DOHH2 (cell line): ENCODE results near the gene RUFY4.

Experiments
- H3F3A ChIP-seq: fragments of 200-600 bp; sonication (generic), shearing (Covaris generic); 2 replicates; pipeline ENCODE4 v1.6.0; 2016; ENCODE audit warnings: antibody characterized with exemption, mild to moderate bottlenecking; ENCODE audit not compliant: control insufficient read depth, insufficient read depth
- H3K27ac ChIP-seq: fragments of 200-600 bp; sonication (generic); 2 replicates; pipeline ENCODE4 v1.5.1; 2014; ENCODE audit warnings: low read depth, mild to moderate bottlenecking, low read length, moderate library complexity
- H3K27me3 ChIP-seq: fragments of 200-600 bp; sonication (generic); 2 replicates; pipeline ENCODE4 v1.6.1; 2014; ENCODE audit warnings: mild to moderate bottlenecking, low read length, mixed read lengths; ENCODE audit not compliant: control insufficient read depth
- H3K36me3 ChIP-seq: fragments of 200-600 bp; sonication (generic); 2 replicates; pipeline ENCODE4 v1.6.1; 2014; ENCODE audit warnings: mild to moderate bottlenecking, low read length, moderate library complexity, mixed read lengths; ENCODE audit not compliant: control insufficient read depth
- H3K4me1 ChIP-seq: fragments of 200-600 bp; sonication (generic); 2 replicates; pipeline ENCODE4 v1.6.1; 2014; ENCODE audit warnings: mild to moderate bottlenecking, low read length, mixed read lengths; ENCODE audit not compliant: control insufficient read depth
- H3K4me2 ChIP-seq: fragments of 200-600 bp; sonication (generic); 2 replicates; pipeline ENCODE4 v1.6.0; 2014; ENCODE audit warnings: mild to moderate bottlenecking, low read length, moderate library complexity
- H3K4me3 ChIP-seq: fragments of 200-600 bp; sonication (generic); 2 replicates; pipeline ENCODE4 v1.5.1; 2014; ENCODE audit warnings: mild to moderate bottlenecking, low read length, mixed read lengths
- H3K79me2 ChIP-seq: fragments of 200-600 bp; sonication (generic); 2 replicates; pipeline ENCODE4 v1.6.1; 2014; ENCODE audit warnings: mild to moderate bottlenecking, low read length, mixed read lengths; ENCODE audit not compliant: control insufficient read depth
- H3K9me2 ChIP-seq: fragments of 200-600 bp; sonication (generic); replicated peaks from 2 replicates; pipeline ENCODE4 v1.6.1; 2014; ENCODE audit warnings: mild to moderate bottlenecking, low read length, mixed read lengths; ENCODE audit not compliant: control insufficient read depth
- H3K9me3 ChIP-seq: fragments of 200-600 bp; sonication (generic); 2 replicates; pipeline ENCODE4 v1.6.1; 2014; ENCODE audit warnings: antibody characterized with exemption, low read length, mixed read lengths; ENCODE audit not compliant: control insufficient read depth, insufficient read depth
- H4K20me1 ChIP-seq: fragments of 200-600 bp; sonication (generic); 2 replicates; pipeline ENCODE4 v1.6.0; 2014; ENCODE audit warnings: low read depth, mild to moderate bottlenecking, antibody characterized with exemption, low read length, moderate library complexity; ENCODE audit not compliant: control insufficient read depth, insufficient read depth
- CTCF ChIP-seq: fragments of 200-600 bp; sonication (generic); IDR thresholded peaks from one replicate; pipeline ENCODE4 v1.5.1; 2014; ENCODE audit warnings: antibody characterized with exemption, mild to moderate bottlenecking, low read depth, low read length; ENCODE audit not compliant: poor library complexity, severe bottlenecking
- EZH2phosphoT487 ChIP-seq: fragments of 200-600 bp; sonication (generic); IDR thresholded peaks from 2 replicates; pipeline ENCODE4 v1.6.1; 2017; ENCODE audit warnings: borderline replicate concordance, mild to moderate bottlenecking, antibody characterized with exemption, low read length, moderate library complexity, mixed read lengths

The RUFY4 gene

DNA sequence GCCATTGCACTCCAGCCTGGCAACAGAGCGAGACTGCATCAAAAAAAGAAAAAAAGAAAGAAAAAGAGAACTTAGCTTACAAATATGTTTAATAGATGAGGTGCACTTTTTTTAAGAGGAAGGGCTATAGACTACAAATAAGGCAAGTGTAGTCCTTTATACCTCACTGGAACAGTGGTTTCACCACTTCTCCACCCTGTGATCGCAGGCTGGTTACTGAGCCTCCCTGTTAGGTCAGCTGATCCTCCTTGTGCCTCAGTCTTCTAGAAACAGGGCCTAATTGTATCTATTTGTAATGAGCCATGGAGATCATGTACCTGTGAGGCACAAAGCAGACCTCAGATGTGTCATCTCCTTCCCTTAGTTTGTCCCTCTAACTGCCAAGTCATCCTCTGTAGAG is 61.3 kb downstream of the RUFY4 start:
- H3F3A ChIP-seq: no peaks in the 10 kb centered on the region
- H3K4me1 ChIP-seq: no peaks in the 10 kb centered on the region
- no peaks in the 10 kb centered on the region for H3K36me3 ChIP-seq
- H3K27ac ChIP-seq: no peak overlapping the region
- H3K9me2 ChIP-seq: no peaks in the 10 kb centered on the region
- no peaks in the 10 kb centered on the region for H3K9me3 ChIP-seq
- no peak overlapping the region for H3K4me3 ChIP-seq
- H4K20me1 ChIP-seq: no peaks in the 10 kb centered on the region; the same call in 1 of the 2 replicates
- H3K79me2 ChIP-seq: no peaks in the 10 kb centered on the region
- TF ChIP-seq CTCF (no peak), EZH2phosphoT487 (no peak)
- peaks cover 7% of the 10 kb centered on the region for H3K27me3 ChIP-seq
- H3K4me2 ChIP-seq: no peak overlapping the region

DNA sequence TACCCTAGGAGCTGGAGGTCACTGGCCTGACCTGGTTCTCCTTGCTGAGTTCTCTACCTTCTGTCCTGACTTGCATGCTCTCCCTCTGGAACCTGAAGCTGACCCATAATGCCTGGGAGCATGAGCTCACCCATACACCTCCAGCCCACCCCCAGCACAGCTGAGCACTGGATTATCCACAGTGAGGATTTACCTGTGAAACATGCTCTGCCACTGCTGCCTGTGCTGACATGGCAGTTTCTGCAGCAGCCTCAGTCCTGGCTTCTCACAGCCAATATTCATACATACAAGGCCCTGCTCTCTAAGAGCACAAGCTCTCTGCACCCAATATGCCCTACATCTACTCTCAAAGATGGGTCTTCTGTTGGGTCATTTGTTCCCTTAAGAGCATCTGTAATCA is 61.8 kb downstream of the RUFY4 start:
- Histone ChIP-seq H3K27ac (no peak overlapping the region), H4K20me1 (no peaks in the 10 kb centered on the region; the same call in 1 of the 2 replicates), H3K36me3 (no peaks in the 10 kb centered on the region), H3K27me3 (peaks cover 5% of the 10 kb centered on the region), H3K4me2 (no peak overlapping the region), H3K9me2 (no peaks in the 10 kb centered on the region), H3K4me1 (no peaks in the 10 kb centered on the region), H3K4me3 (no peak overlapping the region), H3K9me3 (no peaks in the 10 kb centered on the region), H3K79me2 (no peaks in the 10 kb centered on the region), H3F3A (no peaks in the 10 kb centered on the region)
- TF ChIP-seq CTCF (no peak), EZH2phosphoT487 (no peak)

DNA sequence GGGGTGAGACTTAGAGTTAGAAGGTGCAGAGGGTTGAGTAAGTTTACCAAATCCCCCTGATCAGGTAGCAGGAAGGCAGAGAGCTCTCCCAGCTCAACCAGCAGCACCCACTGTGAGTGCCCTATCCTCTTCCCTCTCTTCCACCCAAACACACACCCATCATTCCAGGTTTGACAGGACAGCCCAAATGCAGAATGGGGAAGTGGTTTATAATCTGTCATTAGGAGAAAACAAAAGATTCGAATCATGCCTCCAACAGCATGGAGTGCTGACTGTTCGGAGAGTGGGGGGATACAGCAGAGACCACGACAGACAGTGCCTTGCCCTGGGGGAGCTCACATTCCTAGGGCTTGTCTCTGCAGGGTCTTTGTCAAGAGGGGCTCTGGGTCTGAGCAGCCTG is 68.5 kb downstream of the RUFY4 start:
- Histone ChIP-seq H3K4me3 (no peak overlapping the region), H3K36me3 (no peaks in the 10 kb centered on the region), H3K79me2 (no peaks in the 10 kb centered on the region), H3F3A (no peaks in the 10 kb centered on the region), H3K4me1 (no peaks in the 10 kb centered on the region), H4K20me1 (no peaks in the 10 kb centered on the region; the same call in 1 of the 2 replicates), H3K4me2 (no peak overlapping the region), H3K27me3 (peaks cover 22% of the 10 kb centered on the region), H3K9me3 (no peaks in the 10 kb centered on the region), H3K27ac (no peak overlapping the region), H3K9me2 (no peaks in the 10 kb centered on the region)
- TF ChIP-seq EZH2phosphoT487 (no peak), CTCF (no peak)

- no peaks in the 10 kb centered on the region for H3F3A ChIP-seq
- no peak overlapping the region for H3K27ac ChIP-seq
- H3K4me1 ChIP-seq: no peaks in the 10 kb centered on the region
- no peak for TF ChIP-seq EZH2phosphoT487
- no peak for TF ChIP-seq CTCF
- H3K9me2 ChIP-seq: no peaks in the 10 kb centered on the region
- no peaks in the 10 kb centered on the region for H3K9me3 ChIP-seq
- H3K79me2 ChIP-seq: no peaks in the 10 kb centered on the region
- no peak overlapping the region for H3K4me3 ChIP-seq
- no peak overlapping the region for H3K4me2 ChIP-seq
- peaks cover 22% of the 10 kb centered on the region for H3K27me3 ChIP-seq
- no peaks in the 10 kb centered on the region for H4K20me1 ChIP-seq
- H3K36me3 ChIP-seq: no peaks in the 10 kb centered on the region
Observed at GRCh38 chr2:218138047-218138446, 69.0 kb downstream of the RUFY4 start.
